SK-N-MC (cell line): ENCODE data around the gene SMYD3.

Source experiments
- DNase-seq: peaks from one replicate; pipeline ENCODE4 v3.0.0-alpha.2; 2011; ENCODE audit warnings: low read depth, low spot score
- H3K27ac ChIP-seq: fragments of 200-600 bp; sonication (generic); 2 replicates; pipeline ENCODE4 v1.5.1; 2016; ENCODE audit warnings: mixed run types
- H3K36me3 ChIP-seq: fragments of 200-600 bp; sonication (generic); 2 replicates; pipeline ENCODE4 v1.6.1; 2017; ENCODE audit warnings: antibody characterized with exemption, low read length, mixed read lengths; ENCODE audit not compliant: insufficient read depth
- H3K4me3 ChIP-seq: fragments of 200-600 bp; sonication (generic); 2 replicates; pipeline ENCODE4 v1.5.1; 2016
- H3K9ac ChIP-seq: fragments of 200-600 bp; sonication (generic); 2 replicates; pipeline ENCODE4 v1.8.0; 2017; ENCODE audit warnings: mixed run types, mixed read lengths; ENCODE audit not compliant: insufficient read length
- H3K9me3 ChIP-seq: fragments of 200-600 bp; sonication (generic); 2 replicates; pipeline ENCODE4 v1.6.1; 2017; ENCODE audit warnings: low read depth, mild to moderate bottlenecking, antibody characterized with exemption, low read length, moderate library complexity, mixed read lengths
- EZH2 ChIP-seq: fragments of 200-600 bp; sonication (generic); IDR thresholded peaks from one replicate; pipeline ENCODE4 v1.6.1; 2017; ENCODE audit warnings: antibody characterized with exemption
- FOXP2 ChIP-seq: optimal IDR thresholded peaks from 2 replicates; pipeline ENCODE3; 2011; ENCODE audit warnings: mild to moderate bottlenecking, moderate library complexity; ENCODE audit not compliant: insufficient read depth; ENCODE audit errors: extremely low read length, control extremely low read depth
- POLR2AphosphoS5 ChIP-seq: IDR thresholded peaks from 2 replicates; pipeline ENCODE4 v1.6.1; 2012; ENCODE audit warnings: mild to moderate bottlenecking, low read depth, low read length, borderline replicate concordance

SMYD3 gene

DNA sequence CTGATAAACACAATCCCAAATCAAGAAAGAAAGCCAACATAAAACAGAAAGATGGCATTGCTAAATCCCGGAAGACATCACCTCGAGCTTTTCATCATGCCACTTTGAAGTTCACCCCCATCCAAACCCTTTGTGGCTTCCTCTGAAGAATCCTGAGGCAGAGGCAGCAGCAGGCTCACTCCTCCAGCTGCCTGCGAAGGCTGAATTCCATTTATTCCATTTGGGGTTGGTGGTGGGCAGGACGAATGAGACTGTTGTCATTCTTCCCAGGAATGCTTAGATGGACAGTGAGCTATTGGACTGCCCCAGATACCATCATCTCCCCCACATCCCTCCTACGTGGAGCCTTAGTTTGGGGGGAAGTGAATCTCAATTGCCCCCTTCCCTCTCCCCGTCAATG, 437.5 kb downstream of the SMYD3 start:
- H3K9ac ChIP-seq = no peak overlapping the region
- H3K36me3 ChIP-seq = no peaks in the 10 kb centered on the region
- TF ChIP-seq EZH2 (no peak), FOXP2 (no peak), POLR2AphosphoS5 (no peak)
- H3K9me3 ChIP-seq = no peaks in the 10 kb centered on the region
- H3K27ac ChIP-seq = no peak overlapping the region
- DNase-seq = no peak
- H3K4me3 ChIP-seq = no peak overlapping the region

DNA sequence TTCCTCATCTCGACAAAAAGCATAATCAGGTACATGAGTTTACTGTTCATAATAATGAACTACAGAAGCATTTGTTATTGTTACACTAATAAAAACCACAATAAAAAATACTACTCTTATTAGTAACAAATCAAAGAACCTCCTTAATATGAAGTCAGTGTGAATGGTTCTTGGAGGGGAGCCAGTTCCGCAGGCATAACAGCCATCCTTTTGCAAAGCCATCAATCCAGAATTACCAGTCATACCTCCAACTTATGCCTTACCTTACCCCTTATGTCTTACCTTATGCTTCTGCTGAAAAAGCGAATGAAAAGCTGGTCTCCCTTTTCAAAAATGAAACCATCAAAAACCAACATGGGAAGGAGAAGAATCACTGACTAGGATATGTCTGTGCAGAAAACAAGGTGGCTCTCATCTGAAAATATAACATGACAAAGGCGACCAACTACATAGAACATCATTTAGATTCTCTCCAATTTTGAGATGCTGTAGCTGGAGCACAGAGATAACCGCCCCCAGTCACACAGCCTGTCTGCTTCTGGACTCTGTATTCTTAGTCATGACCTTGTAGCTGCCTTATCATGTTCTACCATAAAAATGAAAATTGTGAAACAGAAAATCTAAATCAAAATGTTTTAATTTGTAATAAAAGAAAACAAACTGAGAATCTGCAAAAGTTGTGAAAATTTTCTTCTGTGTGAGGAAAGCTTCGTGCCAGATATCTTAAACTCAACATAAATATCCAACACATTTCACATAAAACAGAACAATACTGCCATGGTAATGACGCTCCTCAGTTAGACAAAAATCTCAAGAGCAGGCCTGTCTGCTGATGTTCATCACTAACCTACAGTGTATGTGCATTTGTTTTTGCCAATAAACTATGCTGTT, 438.2 kb downstream of the SMYD3 start:
- no peak overlapping the region for H3K9ac ChIP-seq
- TF ChIP-seq POLR2AphosphoS5 (no peak), EZH2 (no peak), FOXP2 (no peak)
- no peak for DNase-seq
- H3K27ac ChIP-seq = no peak overlapping the region
- no peaks in the 10 kb centered on the region for H3K36me3 ChIP-seq
- H3K9me3 ChIP-seq = no peaks in the 10 kb centered on the region
- no peak overlapping the region for H3K4me3 ChIP-seq

DNA sequence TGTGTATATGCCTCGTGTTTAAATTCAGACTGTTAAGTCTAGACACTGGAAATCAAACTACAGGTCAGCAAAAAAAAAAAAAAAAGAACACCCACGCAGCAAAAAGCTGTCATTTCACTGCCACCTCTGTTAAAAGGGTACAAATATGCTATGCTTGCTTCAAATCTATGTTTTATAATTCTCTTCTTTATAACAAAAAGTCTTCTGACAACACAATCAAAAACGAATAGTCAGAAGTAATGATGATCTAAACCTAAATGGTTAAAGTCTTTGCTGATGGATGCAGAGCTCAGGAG, 438.9 kb downstream of the SMYD3 start:
- Histone ChIP-seq H3K27ac (no peak overlapping the region), H3K9ac (no peak overlapping the region), H3K4me3 (no peak overlapping the region), H3K9me3 (no peaks in the 10 kb centered on the region), H3K36me3 (no peaks in the 10 kb centered on the region)
- no peak for DNase-seq
- TF ChIP-seq FOXP2 = no peak
- TF ChIP-seq EZH2 = no peak
- no peak for TF ChIP-seq POLR2AphosphoS5

DNA sequence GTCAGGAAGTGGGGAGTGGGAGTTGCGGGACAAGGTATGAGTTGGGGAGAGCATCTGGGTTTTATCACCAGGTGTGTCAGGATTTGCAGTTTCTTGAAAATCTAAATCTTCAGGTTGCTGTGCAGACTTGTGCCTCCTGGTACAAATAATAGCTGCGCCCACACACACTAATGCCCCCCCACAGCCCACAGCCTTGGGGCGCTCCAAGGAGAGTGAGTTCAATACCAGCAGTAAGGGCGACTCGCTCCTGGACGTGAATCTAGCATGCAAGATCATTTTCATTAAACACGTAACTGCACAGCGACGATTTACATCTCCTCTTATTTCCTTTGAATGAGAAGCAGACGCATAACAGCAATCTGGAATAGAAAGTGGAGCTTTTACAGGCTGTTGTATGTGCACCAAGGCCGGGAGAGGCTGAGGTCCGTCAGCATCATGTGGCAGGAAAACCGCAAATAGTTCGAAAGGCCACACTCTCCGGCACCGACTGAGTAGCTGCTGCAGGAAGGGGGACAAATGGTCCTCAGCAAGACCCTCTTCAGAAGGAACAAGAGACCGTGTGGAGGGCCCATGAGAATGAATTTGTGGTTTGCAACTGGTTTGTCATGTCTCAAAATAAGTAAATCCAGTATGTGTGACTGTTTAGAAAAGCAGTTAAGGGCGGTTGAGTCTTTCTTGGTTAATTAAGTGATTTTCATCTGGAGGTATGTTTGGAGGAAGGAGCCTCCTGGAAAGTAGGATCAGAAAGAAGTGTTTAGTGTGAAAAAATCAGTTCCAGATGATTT, 439.5 kb downstream of the SMYD3 start:
- TF ChIP-seq POLR2AphosphoS5 = no peak
- TF ChIP-seq EZH2 = no peak
- TF ChIP-seq FOXP2 = no peak
- Histone ChIP-seq H3K9ac (no peak overlapping the region), H3K4me3 (no peak overlapping the region), H3K27ac (no peak overlapping the region), H3K9me3 (no peaks in the 10 kb centered on the region), H3K36me3 (no peaks in the 10 kb centered on the region)
- DNase-seq = no peak

DNA sequence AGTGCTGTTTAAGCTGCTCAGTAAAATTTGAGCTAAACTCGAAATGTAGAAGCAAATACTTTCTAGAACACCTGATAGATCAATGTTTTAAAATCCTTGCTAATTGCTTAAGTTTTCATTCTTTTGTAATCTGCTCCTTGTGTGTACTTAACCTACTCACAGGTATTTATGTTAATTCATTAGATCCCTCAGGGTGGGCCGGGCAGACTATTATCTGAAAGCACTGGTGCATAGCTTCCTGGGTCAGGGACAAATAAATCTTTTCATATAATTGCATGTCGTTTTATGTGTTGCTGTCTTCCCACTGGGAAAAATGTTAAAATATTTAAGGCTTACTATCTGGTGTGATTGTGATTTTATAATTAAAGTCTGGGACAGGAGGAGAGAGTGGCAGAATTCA, 440.5 kb downstream of the SMYD3 start:
- no peaks in the 10 kb centered on the region for H3K9me3 ChIP-seq
- no peak for DNase-seq
- H3K9ac ChIP-seq = no peak overlapping the region
- H3K36me3 ChIP-seq = no peaks in the 10 kb centered on the region
- TF ChIP-seq POLR2AphosphoS5 (no peak), FOXP2 (no peak), EZH2 (no peak)
- no peak overlapping the region for H3K4me3 ChIP-seq
- no peak overlapping the region for H3K27ac ChIP-seq

DNA sequence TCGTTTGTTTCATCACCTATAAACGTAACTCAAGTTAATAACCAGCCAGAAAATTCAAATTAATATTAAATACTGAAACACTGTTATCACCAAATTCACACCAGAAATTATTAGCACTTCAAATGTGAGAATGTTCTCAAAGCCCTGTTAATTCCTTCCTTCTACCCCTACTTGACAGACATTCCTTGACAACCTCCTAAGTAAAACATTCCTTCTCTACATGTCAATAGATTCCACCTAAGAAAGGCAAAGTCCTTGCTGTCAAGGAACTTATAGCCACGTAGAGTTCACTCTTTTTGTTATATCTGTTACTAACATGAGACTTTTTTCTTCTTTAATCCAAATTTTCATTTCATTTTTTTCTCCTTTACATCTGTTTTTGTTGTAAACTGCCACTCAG, 441.5 kb downstream of the SMYD3 start:
- no peaks in the 10 kb centered on the region for H3K9me3 ChIP-seq
- TF ChIP-seq FOXP2 (no peak), EZH2 (no peak), POLR2AphosphoS5 (no peak)
- H3K27ac ChIP-seq = no peak overlapping the region
- H3K36me3 ChIP-seq = no peaks in the 10 kb centered on the region
- no peak overlapping the region for H3K4me3 ChIP-seq
- no peak overlapping the region for H3K9ac ChIP-seq
- no peak for DNase-seq

DNA sequence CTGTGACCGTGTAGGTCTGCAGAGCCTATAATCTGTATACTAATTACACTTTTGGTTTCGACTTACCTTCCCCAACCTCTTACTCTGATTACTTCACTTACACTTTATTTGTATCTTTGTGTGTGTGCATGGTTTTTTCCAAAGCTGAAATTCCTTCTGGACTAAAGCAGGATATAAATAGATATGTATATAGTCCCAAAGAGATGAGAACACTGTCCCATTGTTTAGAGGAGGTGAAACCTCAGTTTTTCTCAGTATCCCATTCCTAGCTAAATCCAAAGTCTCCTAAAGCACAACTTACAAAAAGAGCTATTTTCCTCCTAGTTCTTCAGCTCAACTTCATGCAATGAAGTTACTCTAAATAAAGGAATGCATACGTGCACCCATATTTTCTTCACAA, 442.2 kb downstream of the SMYD3 start:
- Histone ChIP-seq H3K36me3 (no peaks in the 10 kb centered on the region), H3K4me3 (no peak overlapping the region), H3K9ac (no peak overlapping the region), H3K27ac (no peak overlapping the region), H3K9me3 (no peaks in the 10 kb centered on the region)
- DNase-seq = no peak
- TF ChIP-seq EZH2 (no peak), POLR2AphosphoS5 (no peak), FOXP2 (no peak)

DNA sequence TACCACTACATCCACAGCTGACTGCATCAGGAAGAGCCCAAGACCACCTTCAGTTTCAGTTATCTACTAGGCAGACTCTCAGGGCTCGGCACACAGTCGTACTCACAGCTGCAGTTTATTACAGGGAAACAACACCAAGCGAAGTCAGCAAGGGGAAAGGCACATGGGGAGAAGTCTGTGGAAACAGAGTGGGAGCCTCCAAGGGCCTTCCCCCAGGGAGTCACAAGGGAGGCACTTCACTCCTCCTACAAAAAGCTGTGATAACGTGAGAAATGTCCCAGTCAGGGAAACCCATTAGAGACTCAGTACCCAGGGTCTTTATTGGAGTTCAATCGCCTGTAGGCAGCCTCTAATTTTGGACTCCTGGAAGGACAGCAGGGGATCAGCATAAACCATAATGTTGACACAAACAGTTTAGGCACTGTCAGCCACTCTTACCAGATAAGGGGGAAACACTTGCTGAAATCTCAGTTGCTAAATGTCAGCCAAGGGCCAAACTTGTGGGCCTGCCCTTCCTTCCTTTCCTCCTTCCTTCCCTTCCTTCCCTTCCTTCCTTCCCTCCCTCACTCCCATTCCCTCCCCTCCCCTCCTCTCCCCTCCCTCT, 444.0 kb downstream of the SMYD3 start:
- no peaks in the 10 kb centered on the region for H3K36me3 ChIP-seq
- TF ChIP-seq EZH2 (no peak), FOXP2 (no peak), POLR2AphosphoS5 (no peak)
- H3K27ac ChIP-seq = no peak overlapping the region
- no peak overlapping the region for H3K9ac ChIP-seq
- no peak for DNase-seq
- H3K4me3 ChIP-seq = no peak overlapping the region
- no peaks in the 10 kb centered on the region for H3K9me3 ChIP-seq

DNA sequence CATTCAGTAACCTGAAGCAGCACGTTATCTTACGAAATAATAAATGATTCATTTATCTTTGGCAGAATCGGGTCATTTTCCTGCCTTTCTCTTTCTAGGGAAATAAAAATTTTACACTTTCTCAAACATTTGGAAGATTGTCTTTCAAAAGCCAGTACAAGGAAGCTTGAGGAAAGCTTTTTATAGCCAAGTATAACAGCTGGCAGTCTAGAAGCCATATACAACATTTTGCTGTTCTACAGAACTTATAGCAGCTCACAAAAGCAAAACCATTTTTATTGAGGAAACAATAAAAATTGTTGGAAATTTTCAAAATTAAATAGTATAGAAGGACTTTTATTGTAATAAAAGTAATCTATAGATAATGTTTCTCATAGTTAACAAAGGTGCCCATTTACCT, 448.6 kb downstream of the SMYD3 start:
- no peaks in the 10 kb centered on the region for H3K9me3 ChIP-seq
- H3K4me3 ChIP-seq = no peak overlapping the region
- DNase-seq = no peak
- no peak for TF ChIP-seq EZH2
- TF ChIP-seq FOXP2 = no peak
- no peak for TF ChIP-seq POLR2AphosphoS5
- H3K9ac ChIP-seq = no peak overlapping the region
- H3K36me3 ChIP-seq = no peaks in the 10 kb centered on the region; the same call in 1 of the 2 replicates
- no peak overlapping the region for H3K27ac ChIP-seq
